IPS DF 6.9 (cell line): Measurements from ENCODE around the gene PURB.
"Not testable (repeated sequence)": the region's sequence is repeated elsewhere in the genome, so short reads cannot be mapped to it uniquely, and the experiment has no call there.

Experiments
- DNase-seq: peaks from one replicate; pipeline ENCODE4 v3.0.0-alpha.2; 2013; ENCODE audit warnings: low read depth, low spot score
- H3K27ac ChIP-seq: one replicate; pipeline ENCODE4 v1.5.1; 2013; ENCODE audit warnings: low read length, control low read depth
- H3K27me3 ChIP-seq: 2 replicates; pipeline ENCODE4 v1.6.1; 2013; ENCODE audit warnings: mild to moderate bottlenecking, low read length; ENCODE audit not compliant: control insufficient read depth, insufficient read depth
- H3K36me3 ChIP-seq: 2 replicates; pipeline ENCODE4 v1.6.1; 2013; ENCODE audit warnings: low read length; ENCODE audit not compliant: control insufficient read depth, insufficient read depth
- H3K4me1 ChIP-seq: 2 replicates; pipeline ENCODE4 v1.6.1; 2013; ENCODE audit warnings: low read length; ENCODE audit not compliant: control insufficient read depth, insufficient read depth
- H3K4me3 ChIP-seq: 2 replicates; pipeline ENCODE4 v1.5.1; 2013; ENCODE audit warnings: mild to moderate bottlenecking, low read length
- H3K9me3 ChIP-seq: 2 replicates; pipeline ENCODE4 v1.6.1; 2013; ENCODE audit warnings: low read length, inconsistent platforms; ENCODE audit not compliant: control insufficient read depth, insufficient read depth
- WGBS: extraction: QIAGEN DNeasy Blood & Tissue Kit; methylation state at CpG from one replicate; pipeline ENCODE4 v1.1.7; 2013; ENCODE audit warnings: mixed read lengths, missing lambda C conversion rate; ENCODE audit not compliant: insufficient read length, insufficient coverage; 5-methylcytosine and 5-hydroxymethylcytosine counted together

Gene PURB

GRCh38 chr7:44853391-44853790 lies 31.9 kb downstream of the PURB start:
- no CpG with 5 or more reads among the region's 3 CpGs for WGBS
- Histone ChIP-seq H3K27ac (no peak overlapping the region), H3K4me3 (no peak overlapping the region), H3K36me3 (no peaks in the 10 kb centered on the region), H3K9me3 (no peaks in the 10 kb centered on the region), H3K27me3 (no peaks in the 10 kb centered on the region), H3K4me1 (no peaks in the 10 kb centered on the region)
- no peak for DNase-seq

GRCh38 chr7:44852590-44852989 lies 32.7 kb downstream of the PURB start:
- Histone ChIP-seq H3K4me3 (no peak overlapping the region), H3K36me3 (no peaks in the 10 kb centered on the region), H3K4me1 (no peaks in the 10 kb centered on the region), H3K9me3 (no peaks in the 10 kb centered on the region), H3K27ac (no peak overlapping the region), H3K27me3 (no peaks in the 10 kb centered on the region)
- DNase-seq, result no peak
- no CpG with 5 or more reads among the region's 3 CpGs for WGBS

- WGBS, result 100% methylated on average over 1 of the region's 5 CpGs
- no peaks in the 10 kb centered on the region for H3K27me3 ChIP-seq
- H3K4me1 ChIP-seq, result no peaks in the 10 kb centered on the region
- no peak for DNase-seq
- H3K4me3 ChIP-seq, result no peak overlapping the region
- no peaks in the 10 kb centered on the region for H3K9me3 ChIP-seq
- H3K36me3 ChIP-seq, result no peaks in the 10 kb centered on the region
- no peak overlapping the region for H3K27ac ChIP-seq
These were observed 35.3 kb downstream of the PURB start for GRCh38 chr7:44849885-44850544.

- Histone ChIP-seq H3K4me1 (no peaks in the 10 kb centered on the region), H3K4me3 (no peak overlapping the region; the same call in 1 of the 2 replicates), H3K9me3 (no peaks in the 10 kb centered on the region), H3K27me3 (no peaks in the 10 kb centered on the region), H3K27ac (no peak overlapping the region), H3K36me3 (no peaks in the 10 kb centered on the region)
- WGBS, result no CpG with 5 or more reads among the region's 10 CpGs
- no peak for DNase-seq
These were observed 36.0 kb downstream of the PURB start for GRCh38 chr7:44849259-44849884.

GRCh38 chr7:44847920-44848634 lies 37.3 kb downstream of the PURB start, which contains the start of gene H2AZ2:
Gene H2AZ2 (minus strand): TSS chr7:44848087. CDS start chr7:44847971, 116 bp downstream.
- DNase-seq, result peak; percentile 99
- Histone ChIP-seq H3K27me3 (no peaks in the 10 kb centered on the region), H3K4me3 (peak within 1 kb of the TSS; percentile 97; the same call in 1 of the 2 replicates), H3K27ac (no peak within 1 kb of the TSS), H3K36me3 (no peaks in the 10 kb centered on the region), H3K9me3 (no peaks in the 10 kb centered on the region), H3K4me1 (no peaks in the 10 kb centered on the region)
- WGBS, result no CpG with 5 or more reads among the region's 70 CpGs

GRCh38 chr7:44847509-44847919 lies 37.8 kb downstream of the PURB start:
- no peaks in the 10 kb centered on the region for H3K4me1 ChIP-seq
- no peaks in the 10 kb centered on the region for H3K36me3 ChIP-seq
- WGBS, result no CpG with 5 or more reads among the region's 36 CpGs
- peak; percentile 31 for DNase-seq
- H3K4me3 ChIP-seq, result peak overlapping the region; percentile 97; the same call in 1 of the 2 replicates
- no peak overlapping the region for H3K27ac ChIP-seq
- no peaks in the 10 kb centered on the region for H3K27me3 ChIP-seq
- H3K9me3 ChIP-seq, result no peaks in the 10 kb centered on the region

GRCh38 chr7:44846816-44847508 lies 38.4 kb downstream of the PURB start:
- H3K27ac ChIP-seq, result no peak overlapping the region
- WGBS, result no CpG with 5 or more reads among the region's 12 CpGs
- H3K27me3 ChIP-seq, result no peaks in the 10 kb centered on the region
- H3K4me1 ChIP-seq, result no peaks in the 10 kb centered on the region
- peak overlapping the region; percentile 97; the same call in 1 of the 2 replicates for H3K4me3 ChIP-seq
- H3K9me3 ChIP-seq, result no peaks in the 10 kb centered on the region
- H3K36me3 ChIP-seq, result no peaks in the 10 kb centered on the region
- DNase-seq, result no peak

- no CpG with 5 or more reads among the region's 11 CpGs for WGBS
- H3K27ac ChIP-seq, result not testable (repeated sequence)
These were observed 38.9 kb downstream of the PURB start for GRCh38 chr7:44846390-44846789.

GRCh38 chr7:44845451-44845850 lies 39.9 kb downstream of the PURB start:
- Histone ChIP-seq H3K36me3 (no peaks in the 10 kb centered on the region), H3K9me3 (no peaks in the 10 kb centered on the region), H3K4me1 (no peaks in the 10 kb centered on the region), H3K27me3 (no peaks in the 10 kb centered on the region), H3K27ac (no peak overlapping the region), H3K4me3 (no peak overlapping the region)
- DNase-seq, result no peak

More at GRCh38 chr7:44846390-44846789, 38.9 kb downstream of the PURB start:
- not testable (repeated sequence) for H3K4me1 ChIP-seq, H3K27me3 ChIP-seq, H3K9me3 ChIP-seq, DNase-seq, H3K4me3 ChIP-seq, H3K36me3 ChIP-seq

GRCh38 chr7:44843440-44843839 lies 41.9 kb downstream of the PURB start:
- not testable (repeated sequence) for H3K27me3 ChIP-seq, H3K4me1 ChIP-seq, H3K4me3 ChIP-seq, H3K36me3 ChIP-seq, H3K9me3 ChIP-seq, H3K27ac ChIP-seq, DNase-seq
- WGBS, result no CpG with 5 or more reads among the region's 5 CpGs
